ENCODE data around the gene PTPRN2.

The PTPRN2 gene

DNA sequence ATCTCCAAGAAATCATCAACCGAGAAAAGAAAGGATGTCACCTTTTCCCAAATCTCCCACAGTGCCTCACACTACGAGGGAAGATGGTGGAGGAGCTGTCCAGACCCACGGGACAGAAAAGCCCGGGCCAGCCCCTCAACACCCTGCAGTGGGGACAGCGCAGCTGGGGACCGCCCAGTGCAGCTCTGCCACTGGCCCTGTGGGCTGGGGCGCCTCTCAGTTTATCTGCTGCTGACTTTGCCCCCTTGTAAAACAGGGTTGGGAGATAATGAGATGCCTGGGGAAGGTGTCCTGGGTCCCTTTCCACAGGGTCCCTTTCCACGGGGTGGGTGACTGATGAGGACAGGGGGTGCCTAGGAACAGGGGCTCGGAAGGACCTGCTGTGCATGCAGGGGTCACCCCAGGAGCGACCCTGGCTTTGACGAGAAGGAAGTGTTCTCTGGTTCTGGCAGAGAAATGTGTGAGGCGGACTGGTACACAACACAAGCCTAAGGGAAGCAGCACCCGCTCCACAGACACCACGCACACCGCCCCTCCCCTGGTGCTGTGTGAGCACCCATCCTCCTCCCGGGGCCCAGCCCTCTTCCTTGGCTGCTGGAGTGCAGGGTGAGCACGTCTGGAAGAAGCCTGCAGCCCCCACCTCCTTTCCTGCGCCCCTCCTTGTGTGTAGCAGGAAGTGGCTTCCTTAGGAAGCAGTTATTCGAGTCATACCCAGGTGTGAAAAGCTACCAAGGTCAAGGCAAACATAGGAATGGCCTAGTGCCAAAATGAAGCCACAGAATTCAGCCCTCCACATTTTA lies 911.0 kb downstream of the PTPRN2 start:
- Histone ChIP-seq H3K9me3 (ENCODE audit: control insufficient read depth, insufficient read depth, low read length) (no peaks in the 10 kb centered on the region), H3K4me1 (ENCODE audit: insufficient read depth, low read length) (peaks cover 11% of the 10 kb centered on the region; the same call in 1 of the 2 replicates), H3K36me3 (ENCODE audit: insufficient read depth, low read length) (no peaks in the 10 kb centered on the region), H3K9ac (ENCODE audit: low read depth, low read length) (no peak overlapping the region)

DNA sequence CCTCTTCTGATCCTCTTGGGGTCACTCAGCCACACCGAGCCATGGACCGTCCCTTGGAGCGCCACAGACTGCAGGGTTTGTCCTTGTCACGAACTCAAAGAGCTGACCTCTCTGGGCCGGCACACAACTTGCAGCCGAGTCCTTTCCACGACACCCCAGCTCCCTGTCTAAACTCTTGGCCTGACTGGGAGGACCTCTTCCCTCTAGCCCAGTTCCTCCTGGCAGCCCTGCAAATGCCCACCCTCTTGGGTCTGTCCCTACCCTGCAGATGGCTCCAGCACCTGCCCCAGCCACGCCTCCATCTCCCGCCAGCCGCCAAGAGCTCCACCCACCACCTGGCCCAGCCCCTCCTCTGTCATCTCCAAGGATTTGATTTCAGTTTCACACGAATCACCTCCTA lies 911.6 kb downstream of the PTPRN2 start:
- H3K4me1 ChIP-seq (ENCODE audit: insufficient read depth, low read length), result peaks cover 5% of the 10 kb centered on the region; the same call in 1 of the 2 replicates
- H3K9me3 ChIP-seq (ENCODE audit: control insufficient read depth, insufficient read depth, low read length), result no peaks in the 10 kb centered on the region
- H3K36me3 ChIP-seq (ENCODE audit: insufficient read depth, low read length), result no peaks in the 10 kb centered on the region
- H3K9ac ChIP-seq (ENCODE audit: low read depth, low read length), result no peak overlapping the region

DNA sequence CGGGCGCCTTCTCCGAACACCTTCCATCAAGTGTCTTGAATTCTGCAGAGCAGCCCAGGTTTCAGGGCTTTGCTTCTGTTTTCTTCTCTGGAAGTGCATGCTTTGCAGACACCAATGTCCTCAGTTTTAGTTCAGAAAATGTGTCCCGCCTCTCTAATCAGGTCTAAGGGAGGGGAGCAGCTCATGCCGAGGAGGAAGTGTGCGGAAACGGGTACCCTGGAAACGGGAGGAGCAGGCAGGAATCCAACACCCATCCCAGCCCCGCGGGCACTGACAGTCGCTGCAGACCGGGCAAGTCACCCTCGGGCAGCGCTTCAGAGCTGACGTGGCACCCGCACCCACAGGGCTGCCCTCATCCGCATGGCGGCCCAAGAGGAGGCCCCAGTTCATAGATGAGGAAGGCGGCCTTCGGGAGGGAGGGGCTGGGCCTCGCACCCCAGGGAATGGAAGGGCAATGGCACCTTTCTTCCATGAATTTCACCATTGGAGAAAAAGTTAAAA lies 912.1 kb downstream of the PTPRN2 start:
- no peak overlapping the region for H3K9ac ChIP-seq (ENCODE audit: low read depth, low read length)
- H3K9me3 ChIP-seq (ENCODE audit: control insufficient read depth, insufficient read depth, low read length), result no peaks in the 10 kb centered on the region
- no peaks in the 10 kb centered on the region for H3K36me3 ChIP-seq (ENCODE audit: insufficient read depth, low read length)
- peaks cover 5% of the 10 kb centered on the region; the same call in 1 of the 2 replicates for H3K4me1 ChIP-seq (ENCODE audit: insufficient read depth, low read length)

DNA sequence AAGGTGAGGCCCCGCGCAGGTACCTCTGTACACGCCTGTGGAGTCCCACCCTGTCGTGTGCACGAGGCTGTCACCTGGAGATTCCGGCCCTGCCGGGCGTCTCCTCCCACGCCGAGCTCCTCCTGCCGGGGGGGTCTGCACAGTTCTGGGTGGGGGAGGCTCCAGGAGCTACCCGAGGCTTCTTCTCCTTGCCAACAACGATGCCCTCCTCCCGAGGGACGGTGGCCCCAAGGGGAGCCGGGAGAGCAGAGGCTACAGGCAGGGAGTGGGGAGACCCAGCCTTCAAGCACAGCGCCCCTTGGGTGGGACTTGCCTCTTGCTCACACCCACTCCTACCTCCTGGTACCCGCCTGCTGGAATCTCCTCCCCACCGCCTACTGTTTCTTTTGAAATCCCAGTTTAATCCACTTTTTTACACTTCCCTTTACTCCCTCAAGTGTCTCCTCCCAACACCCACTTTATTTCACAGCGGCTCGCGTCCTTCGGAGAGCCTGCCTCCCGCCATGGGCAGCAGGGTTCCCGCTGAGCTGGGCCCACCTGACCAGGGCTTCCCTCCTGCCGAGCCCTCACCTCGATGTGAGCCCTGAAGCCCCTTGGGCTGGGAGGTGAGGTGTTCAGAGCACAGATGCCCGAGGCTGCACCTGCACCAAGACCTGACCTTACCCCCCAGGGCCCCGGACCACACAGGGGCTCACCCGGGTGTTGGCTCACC lies 912.8 kb downstream of the PTPRN2 start:
- Histone ChIP-seq H3K9ac (ENCODE audit: low read depth, low read length) (no peak overlapping the region), H3K4me1 (ENCODE audit: insufficient read depth, low read length) (peaks cover 9% of the 10 kb centered on the region; the same call in 1 of the 2 replicates), H3K9me3 (ENCODE audit: control insufficient read depth, insufficient read depth, low read length) (no peaks in the 10 kb centered on the region), H3K36me3 (ENCODE audit: insufficient read depth, low read length) (no peaks in the 10 kb centered on the region)

DNA sequence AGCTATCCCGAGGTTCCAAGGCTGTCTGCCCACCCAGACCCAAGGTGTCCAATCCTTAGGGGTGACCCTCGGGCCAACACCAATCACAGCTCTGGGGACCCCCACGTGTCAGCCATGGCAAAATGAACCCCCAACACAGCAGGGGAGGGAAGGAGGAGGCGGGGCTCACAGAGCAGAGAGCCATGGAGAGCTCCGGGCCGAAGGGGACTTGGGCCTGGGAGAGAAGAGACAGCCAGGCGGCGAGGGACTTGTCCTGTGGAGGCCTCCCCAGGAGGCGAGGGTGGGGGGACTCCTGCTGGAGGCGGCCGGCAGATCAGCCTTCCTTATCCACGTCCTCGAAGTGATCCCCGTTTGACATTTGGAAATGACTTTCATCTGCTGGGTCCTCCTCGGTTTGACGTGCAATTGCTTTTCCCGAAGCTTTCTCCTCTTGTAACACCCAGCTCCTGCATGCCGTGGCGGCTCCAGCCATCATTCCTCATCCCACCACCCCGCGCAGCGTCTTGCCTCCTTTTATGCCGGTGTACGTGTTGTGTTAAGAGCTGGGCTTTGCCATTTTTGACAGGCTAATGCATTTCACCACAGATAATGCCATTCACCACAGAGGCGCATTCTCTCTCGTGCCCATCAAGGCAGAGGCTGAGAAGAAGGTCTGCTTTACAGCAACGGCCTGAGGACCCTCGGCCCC lies 913.5 kb downstream of the PTPRN2 start:
- peaks cover 5% of the 10 kb centered on the region; the same call in 1 of the 2 replicates for H3K4me1 ChIP-seq (ENCODE audit: insufficient read depth, low read length)
- no peaks in the 10 kb centered on the region for H3K36me3 ChIP-seq (ENCODE audit: insufficient read depth, low read length)
- H3K9me3 ChIP-seq (ENCODE audit: control insufficient read depth, insufficient read depth, low read length), result no peaks in the 10 kb centered on the region
- no peak overlapping the region for H3K9ac ChIP-seq (ENCODE audit: low read depth, low read length)

DNA sequence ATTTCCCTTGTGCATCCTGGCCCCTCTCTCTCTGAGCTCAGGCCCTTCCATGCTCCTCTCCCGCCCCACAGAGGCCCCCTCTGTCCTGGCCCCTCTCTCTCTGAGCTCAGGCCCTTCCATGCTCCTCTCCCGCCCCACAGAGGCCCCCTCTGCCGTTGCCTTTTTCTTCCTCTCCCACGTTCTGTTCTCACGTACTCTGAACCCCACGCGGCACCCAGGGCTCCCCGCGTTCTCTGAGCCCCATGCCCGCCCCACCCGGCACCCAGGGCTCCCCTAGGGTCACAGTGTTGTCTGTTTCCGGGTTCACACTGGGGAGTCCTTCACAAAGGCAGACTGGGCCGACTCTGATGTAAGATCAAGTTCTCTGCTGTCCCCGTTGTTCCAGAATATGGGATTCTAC lies 914.0 kb downstream of the PTPRN2 start:
- H3K9me3 ChIP-seq (ENCODE audit: control insufficient read depth, insufficient read depth, low read length), result no peaks in the 10 kb centered on the region
- peaks cover 4% of the 10 kb centered on the region; the same call in 1 of the 2 replicates for H3K4me1 ChIP-seq (ENCODE audit: insufficient read depth, low read length)
- H3K36me3 ChIP-seq (ENCODE audit: insufficient read depth, low read length), result no peaks in the 10 kb centered on the region
- no peak overlapping the region for H3K9ac ChIP-seq (ENCODE audit: low read depth, low read length)

DNA sequence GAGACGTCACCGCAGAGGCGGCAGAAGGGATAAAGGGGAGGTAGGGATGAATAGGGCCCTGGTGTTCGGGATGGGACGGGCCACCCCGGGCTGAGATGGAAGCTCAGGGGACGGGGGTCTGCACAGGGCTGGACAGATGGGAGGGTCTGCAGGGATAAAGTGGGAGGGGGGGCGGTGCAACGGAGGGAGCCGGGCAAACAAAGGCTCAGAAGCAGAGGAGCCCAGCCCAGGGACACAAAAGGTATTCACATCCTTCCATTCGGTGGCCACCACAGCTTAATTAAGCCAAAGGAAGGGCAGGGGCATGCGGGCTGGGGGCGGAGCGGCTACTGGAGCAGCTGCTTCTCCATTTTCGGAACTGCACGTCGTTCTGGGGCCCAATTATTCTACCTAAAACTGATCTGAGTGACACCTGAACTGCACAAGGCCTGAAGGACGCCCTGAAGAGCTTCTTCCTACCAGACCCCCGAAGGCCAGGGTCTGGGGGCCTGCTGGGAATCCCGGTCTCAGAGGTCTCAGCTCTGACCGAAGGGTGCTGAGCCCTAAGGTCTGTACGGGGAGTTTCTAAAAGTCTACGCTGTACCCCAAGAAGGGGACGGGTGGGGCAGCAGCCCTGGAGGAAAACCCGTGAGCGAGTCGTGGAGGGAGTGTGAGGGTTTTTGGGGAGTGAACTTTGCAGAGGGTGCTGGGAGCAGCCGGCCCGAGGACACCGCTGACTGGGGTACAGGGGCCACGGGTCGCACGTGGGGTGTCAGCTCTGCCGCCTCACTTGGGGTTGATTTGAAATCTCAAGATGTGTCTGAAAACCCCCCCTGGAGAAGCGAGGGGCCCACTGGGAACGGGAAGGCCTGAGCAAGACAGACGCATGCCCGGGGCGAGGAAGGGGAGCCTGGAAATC lies 916.0 kb downstream of the PTPRN2 start:
- H3K36me3 ChIP-seq (ENCODE audit: insufficient read depth, low read length), result no peaks in the 10 kb centered on the region
- no peaks in the 10 kb centered on the region for H3K9me3 ChIP-seq (ENCODE audit: control insufficient read depth, insufficient read depth, low read length)
- H3K4me1 ChIP-seq (ENCODE audit: insufficient read depth, low read length), result peaks cover 4% of the 10 kb centered on the region; the same call in 1 of the 2 replicates
- H3K9ac ChIP-seq (ENCODE audit: low read depth, low read length), result no peak overlapping the region

DNA sequence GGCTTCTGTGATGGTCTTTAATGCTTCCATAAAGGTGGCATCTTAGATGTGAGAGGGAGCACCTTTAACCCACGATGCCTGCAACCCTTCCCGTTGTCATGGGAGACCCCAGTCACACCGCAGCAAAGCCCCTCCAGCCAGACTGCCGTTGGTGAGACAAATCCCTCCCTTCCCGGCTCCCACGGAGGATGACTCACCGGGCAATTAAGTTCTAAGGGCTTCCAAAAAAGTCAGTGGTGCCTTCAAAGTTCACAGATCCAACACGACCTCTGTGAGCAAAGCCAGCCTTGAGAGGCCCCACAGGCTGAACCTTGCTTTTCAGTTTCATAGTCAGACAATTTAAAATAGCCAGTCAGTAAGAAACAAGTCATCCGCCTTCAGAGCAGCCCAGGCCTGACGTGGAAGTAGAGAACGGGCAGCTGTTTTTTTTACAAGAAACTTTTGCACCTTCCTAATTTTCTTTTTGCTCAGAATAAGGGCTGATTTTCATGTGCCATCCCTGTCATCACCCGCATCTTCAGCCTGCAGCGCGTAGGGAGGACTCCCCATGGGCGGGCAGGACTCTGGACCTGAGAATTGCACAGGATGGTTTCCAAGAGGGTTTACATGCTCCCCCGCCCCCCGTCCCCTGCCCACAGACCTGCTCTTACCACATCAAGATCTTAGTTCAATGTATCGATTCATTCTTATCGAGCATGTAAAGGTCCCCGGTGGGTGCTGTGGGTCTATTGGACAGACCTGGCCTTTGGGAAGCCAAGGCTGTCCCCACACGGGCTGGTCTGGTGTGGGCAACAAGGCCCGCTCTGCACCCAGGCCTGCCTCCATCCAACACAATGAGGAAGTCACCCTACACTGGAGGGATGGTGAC lies 916.9 kb downstream of the PTPRN2 start:
- Histone ChIP-seq H3K4me1 (ENCODE audit: insufficient read depth, low read length) (peaks cover 4% of the 10 kb centered on the region; the same call in 1 of the 2 replicates), H3K9ac (ENCODE audit: low read depth, low read length) (no peak overlapping the region), H3K9me3 (ENCODE audit: control insufficient read depth, insufficient read depth, low read length) (no peaks in the 10 kb centered on the region), H3K36me3 (ENCODE audit: insufficient read depth, low read length) (no peaks in the 10 kb centered on the region)

DNA sequence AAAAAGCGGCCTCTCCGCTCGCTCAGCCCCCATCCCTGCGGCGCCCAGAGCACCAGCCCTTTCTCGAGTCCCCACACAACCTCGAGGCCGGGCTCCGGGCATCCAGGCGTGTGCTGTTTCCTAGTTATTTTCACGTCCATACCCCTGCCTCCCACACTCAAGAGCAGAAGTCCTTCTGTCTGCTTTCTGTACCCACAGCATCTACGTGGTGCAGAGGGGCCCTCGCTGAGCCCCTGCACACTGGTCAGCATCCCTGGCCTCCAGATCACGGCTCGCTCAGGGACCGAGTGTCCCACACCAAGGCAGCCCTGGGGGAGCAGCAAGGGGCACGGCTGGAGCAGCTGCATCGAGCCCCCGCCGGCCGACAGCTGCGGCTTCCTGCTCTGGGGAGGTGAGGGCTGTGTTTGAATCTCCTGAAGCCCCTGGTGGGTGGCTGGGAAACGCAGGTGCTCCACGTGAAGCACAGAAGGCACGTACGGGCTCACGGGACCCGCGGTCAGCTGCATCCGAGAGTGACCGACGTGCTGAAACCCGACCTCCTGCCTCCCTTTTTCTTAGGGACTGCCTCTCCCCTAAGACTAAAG lies 917.8 kb downstream of the PTPRN2 start:
- Histone ChIP-seq H3K9me3 (ENCODE audit: control insufficient read depth, insufficient read depth, low read length) (no peaks in the 10 kb centered on the region), H3K4me1 (ENCODE audit: insufficient read depth, low read length) (peaks cover 4% of the 10 kb centered on the region; the same call in 1 of the 2 replicates), H3K9ac (ENCODE audit: low read depth, low read length) (no peak overlapping the region), H3K36me3 (ENCODE audit: insufficient read depth, low read length) (no peaks in the 10 kb centered on the region)

DNA sequence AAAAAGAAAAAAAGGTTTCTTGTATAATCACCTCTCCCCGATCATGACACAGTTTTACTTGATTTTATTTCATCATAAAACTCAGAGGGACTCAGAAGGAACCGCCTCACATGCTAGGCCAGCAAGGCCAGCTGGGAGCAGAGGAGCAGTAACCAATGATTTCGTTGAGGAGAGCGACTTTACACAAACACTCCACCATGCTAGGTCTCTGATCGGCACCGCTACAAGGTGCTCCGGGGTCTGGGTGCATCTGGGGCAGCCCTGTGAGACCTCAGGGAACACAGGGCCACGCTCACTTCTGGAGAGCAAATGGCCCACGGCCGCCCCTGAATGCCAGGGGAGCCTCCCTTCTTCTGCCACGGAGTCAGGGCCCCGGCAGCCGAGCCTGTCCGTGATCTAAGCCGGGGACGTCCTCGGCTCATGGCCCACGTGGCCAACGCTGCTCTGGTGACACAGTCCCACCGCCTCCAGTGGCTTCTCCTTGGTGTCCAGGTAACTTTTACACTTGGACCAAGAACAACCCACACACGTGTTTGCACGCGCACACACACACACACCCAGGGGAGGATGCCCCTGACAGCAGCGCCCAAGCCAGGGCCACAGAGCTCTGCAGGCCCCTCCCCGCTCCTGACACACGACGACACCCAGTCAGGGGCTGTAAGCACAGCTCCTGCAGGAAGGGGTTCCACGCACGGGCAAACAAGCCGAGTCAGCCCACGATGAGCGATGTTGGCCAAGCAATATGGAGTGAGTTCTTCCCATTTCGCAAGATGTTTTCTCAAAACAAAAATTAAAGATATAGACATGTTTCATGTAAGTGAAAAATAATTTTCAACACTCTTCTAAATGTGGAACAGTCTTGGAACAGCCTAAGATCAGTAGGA lies 918.5 kb downstream of the PTPRN2 start:
- Histone ChIP-seq H3K9me3 (ENCODE audit: control insufficient read depth, insufficient read depth, low read length) (no peaks in the 10 kb centered on the region), H3K4me1 (ENCODE audit: insufficient read depth, low read length) (peaks cover 4% of the 10 kb centered on the region; the same call in 1 of the 2 replicates), H3K9ac (ENCODE audit: low read depth, low read length) (no peak overlapping the region), H3K36me3 (ENCODE audit: insufficient read depth, low read length) (no peaks in the 10 kb centered on the region)

DNA sequence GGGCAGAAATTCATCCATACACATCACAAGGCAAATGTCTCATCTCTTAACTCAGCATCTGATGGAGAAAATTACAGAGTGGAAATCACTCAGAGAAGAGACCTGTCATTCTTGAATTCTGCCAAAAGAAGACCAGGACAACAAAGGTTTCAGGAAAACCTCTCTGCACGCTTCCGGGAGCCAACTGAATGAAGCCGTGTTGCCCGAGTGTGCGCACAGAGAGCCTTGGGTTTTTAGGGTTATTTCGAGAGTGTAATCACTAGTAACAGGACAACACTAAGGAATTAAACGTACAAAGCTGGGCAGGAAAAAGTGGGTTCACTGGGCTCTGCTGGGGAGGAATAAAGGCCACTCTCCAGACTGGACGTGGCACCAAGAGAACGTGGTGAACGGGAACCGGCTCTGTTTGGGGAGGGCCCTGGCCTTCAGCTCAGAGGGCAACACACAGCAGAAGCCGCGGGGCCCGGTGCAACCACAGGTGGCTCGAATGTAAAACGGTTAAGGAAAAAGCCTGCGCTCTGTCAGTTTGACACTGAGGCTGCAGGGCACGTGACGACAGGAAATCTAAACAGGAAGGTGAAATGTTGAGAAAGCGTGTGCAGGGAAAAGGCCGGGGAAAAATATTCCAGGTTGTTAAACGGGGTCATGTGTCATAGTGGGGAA lies 919.3 kb downstream of the PTPRN2 start:
- no peaks in the 10 kb centered on the region for H3K9me3 ChIP-seq (ENCODE audit: control insufficient read depth, insufficient read depth, low read length)
- no peak overlapping the region for H3K9ac ChIP-seq (ENCODE audit: low read depth, low read length)
- H3K4me1 ChIP-seq (ENCODE audit: insufficient read depth, low read length), result peaks cover 4% of the 10 kb centered on the region; the same call in 1 of the 2 replicates
- no peaks in the 10 kb centered on the region for H3K36me3 ChIP-seq (ENCODE audit: insufficient read depth, low read length)

All from ES-I3 (cell line).